ENCODE data around the gene STK33.

- no peak for TF ChIP-seq CTCF (conservative IDR thresholded peaks at IDR 0.05 in 1 of 2, IDR thresholded peaks at IDR 0.05 in 1 of 2; ENCODE audit: low read depth in 1 of 2, low read length in 2 of 2)
- no peak for TF ChIP-seq EZH2 (IDR thresholded peaks at IDR 0.05; ENCODE audit: low read length, missing control alignments)
Observed at GRCh38 chr11:8345179-8345578, 248.8 kb downstream of the STK33 start.
